GM19372 (cell line): ENCODE results near the gene CAPZB.

Experiments used
- ATAC-seq: cut with Tn5 transposase; IDR thresholded peaks from one replicate; pipeline ENCODE4 v1.9.1; 2021; ENCODE audit warnings: mild to moderate bottlenecking, low read depth, moderate library complexity; ENCODE audit not compliant: unreplicated experiment

The CAPZB gene

DNA sequence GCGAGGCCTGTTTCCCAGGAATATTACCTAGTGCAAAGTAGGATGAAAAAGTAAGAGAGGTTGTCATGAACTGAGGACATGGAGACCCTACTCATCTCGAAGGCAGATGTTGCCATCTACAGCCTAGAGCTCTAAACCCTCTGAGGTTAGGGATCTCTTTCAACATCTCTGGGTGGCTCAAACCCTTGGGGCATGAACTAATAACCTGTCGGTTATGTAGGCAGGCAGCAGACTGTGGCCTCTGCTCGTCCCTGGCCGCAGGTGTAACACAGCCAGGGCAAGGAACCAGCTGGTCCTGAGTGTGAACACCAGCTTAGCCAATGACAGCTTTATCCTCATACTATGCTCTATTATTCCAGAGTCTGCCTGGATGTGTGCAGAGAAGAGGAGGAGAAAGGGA lies 13.2 kb downstream of the CAPZB start:
- no peak for ATAC-seq

DNA sequence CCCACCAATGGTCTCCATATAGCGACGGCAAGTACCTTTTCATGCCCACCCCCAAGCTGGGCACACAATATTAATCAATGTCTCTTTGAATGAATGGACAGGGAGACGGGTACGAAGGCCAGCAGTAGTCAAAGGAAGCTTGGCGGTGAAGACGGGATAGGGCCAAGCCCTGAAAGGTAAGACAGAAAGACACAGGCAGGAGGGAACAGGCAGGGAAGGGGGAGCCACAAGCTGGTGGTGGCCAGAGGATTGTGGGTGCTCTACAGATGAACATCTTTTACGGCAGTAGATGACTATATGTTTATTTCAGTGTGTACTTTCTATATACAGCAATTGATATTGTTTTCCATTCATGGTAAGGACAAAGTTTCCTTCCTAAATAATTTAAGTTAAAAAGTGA lies 16.3 kb downstream of the CAPZB start:
- no peak for ATAC-seq

DNA sequence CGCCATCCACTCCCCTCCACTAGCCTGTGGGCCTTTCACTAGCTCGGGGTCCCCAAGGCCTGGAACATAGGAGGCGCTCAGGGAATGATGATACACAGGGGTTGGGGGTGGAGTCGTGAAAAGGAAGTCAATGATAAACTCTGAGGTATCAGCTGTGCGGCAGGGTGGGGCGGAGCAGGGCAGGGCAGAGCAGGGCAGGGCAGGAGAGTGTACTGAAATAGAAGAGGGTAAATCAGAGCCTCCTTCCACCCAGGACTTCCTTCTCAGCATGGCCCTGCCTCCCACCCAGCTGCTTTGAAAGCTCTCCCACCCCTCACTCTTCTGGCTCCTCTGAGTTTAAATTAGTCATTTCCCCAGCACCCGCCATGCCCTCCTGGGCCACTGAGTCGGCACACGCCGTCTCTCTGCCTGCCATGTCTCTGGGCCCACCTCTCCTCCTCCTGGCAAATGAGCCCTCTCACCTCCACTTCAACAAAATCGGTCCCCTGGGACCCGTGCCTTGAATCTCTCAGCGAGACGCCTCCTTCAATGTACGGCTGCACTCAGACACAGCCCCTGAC lies 16.9 kb downstream of the CAPZB start:
- ATAC-seq, result peak; percentile 66

DNA sequence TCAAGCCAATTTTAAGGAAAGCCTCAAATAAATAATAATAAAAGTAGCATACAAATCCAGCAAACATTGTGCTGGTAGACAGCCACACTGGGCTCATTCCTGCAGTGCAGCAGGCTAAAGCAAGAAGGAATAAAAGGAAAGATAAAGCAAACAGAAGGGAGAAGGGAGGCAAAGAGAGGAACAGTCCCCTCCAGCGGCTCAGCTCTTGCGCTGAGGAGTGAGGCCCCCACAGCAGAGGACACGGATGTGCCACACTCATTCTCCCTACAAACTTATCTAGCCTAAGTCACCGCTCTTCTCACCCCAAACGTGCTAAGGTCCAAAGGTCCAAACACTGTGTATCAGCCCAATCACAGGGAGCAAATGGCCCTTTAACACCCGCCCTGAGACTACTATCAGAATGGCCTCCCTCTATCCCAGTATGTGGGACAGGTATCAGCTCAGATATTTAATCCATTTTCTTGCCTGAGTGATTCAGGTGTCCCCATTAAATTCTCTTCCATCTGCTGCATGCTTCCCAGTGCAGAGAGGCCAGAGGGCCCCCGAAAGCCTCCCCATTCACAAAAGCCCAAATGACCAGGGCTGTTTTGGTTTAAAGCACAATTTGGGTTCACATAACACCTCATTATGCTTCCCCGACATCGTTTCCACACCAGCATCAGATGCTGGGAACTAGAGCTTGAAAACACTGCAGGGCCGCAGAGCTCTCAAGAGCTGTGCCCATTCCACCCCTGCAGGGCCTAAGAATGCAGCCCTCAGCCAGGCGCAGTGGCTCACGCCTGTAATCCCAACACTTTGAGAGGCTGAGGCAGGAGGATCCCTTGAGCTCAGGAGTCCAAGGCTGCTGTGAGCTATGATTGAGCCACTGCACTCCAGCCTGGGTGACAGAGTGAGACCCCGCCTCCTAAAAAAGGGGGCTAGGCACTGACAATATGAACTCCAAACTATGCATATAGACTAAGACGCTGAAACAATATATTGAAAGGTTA lies 17.8 kb downstream of the CAPZB start:
- no peak for ATAC-seq

DNA sequence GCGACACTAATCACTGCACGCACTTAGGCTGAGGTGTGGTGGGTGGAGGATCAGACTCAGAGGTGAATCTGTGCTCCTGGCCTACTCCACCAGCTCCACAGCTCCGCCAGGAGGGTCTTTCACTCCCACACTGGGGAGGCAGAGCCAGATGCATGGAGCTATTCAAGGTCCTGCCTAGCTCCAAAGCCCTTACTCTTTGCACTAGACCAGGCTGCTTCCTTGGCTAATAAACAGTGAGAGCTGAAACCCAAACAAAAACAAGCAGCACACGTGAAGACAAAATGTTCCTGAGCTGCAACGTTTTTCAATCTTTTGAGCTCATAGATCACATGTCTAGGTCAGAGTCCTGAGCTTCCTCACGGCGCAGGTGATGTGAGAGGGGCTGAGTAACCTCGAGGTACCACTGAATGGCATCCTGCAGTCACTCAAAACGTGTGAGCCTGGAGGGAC lies 19.2 kb downstream of the CAPZB start:
- no peak for ATAC-seq

DNA sequence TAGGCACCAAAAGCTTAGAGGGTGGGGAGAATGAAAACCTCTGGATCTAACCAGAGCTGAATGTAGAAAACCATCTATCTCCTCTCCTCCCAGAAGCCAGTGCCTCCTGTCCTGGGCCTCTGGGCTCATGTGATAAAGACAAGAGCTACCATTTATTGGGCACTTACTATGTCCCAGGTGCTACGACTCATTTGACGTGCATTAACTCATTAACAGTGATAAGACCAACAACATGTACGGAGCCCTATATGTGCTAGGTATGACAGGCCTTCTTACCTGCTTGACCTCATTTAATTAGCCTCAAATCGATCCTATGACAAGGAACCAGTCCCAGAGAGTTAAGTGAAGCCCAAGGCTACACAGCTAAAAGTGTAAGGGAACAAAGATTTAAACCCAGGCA lies 19.7 kb downstream of the CAPZB start:
- ATAC-seq, result no peak

DNA sequence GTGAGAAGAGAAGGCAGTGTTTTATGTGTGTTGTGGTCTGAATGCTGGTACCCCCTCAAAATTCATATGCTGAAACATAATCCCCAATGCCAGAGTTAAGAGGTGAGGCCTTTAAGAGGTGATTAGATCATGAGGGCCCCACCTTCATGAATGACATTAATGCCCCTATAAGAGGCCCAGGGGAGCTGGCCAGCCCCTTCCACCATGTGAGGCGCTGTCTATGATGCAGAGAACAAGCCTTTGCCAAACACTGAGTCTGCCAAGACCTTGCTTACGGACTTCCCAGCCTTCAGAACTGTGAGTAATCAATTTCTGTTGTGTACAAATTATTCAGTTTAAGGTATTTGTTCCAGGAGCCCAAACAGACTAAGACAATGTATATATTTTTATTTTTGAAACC lies 20.2 kb downstream of the CAPZB start:
- ATAC-seq, result no peak

DNA sequence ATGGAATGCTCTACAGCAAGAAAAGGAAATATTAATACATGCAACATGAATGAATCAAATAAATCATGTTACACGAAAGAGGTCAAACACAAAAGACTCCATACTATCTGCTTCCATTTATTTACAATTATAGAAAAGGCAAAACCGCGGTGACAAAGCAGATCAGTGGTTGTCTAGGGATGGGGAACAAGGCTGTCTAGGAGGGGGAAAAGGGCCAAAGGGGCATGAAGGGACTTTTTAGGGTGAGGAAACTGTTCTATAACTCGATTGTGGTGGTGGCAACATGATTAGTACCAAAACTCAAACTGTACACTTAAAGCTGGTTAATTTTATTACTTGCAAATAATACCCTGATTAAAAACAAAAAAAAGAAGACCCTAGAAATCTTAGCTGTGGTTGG lies 20.6 kb downstream of the CAPZB start:
- ATAC-seq, result no peak

DNA sequence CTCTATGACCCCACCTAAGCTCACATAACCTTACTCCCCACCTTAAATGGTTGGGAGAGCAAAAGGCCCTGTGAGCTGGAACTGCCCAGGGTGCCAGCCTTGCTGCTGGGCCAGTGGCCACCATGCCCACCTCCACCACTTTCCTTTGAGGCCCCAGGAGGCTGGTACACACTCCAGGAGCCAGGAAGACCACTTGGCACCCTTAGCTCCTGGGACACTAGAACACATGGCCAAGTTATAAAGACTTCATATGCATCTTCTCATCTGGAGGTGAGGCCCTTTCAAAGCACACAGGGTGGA lies 21.9 kb downstream of the CAPZB start:
- ATAC-seq, result no peak

DNA sequence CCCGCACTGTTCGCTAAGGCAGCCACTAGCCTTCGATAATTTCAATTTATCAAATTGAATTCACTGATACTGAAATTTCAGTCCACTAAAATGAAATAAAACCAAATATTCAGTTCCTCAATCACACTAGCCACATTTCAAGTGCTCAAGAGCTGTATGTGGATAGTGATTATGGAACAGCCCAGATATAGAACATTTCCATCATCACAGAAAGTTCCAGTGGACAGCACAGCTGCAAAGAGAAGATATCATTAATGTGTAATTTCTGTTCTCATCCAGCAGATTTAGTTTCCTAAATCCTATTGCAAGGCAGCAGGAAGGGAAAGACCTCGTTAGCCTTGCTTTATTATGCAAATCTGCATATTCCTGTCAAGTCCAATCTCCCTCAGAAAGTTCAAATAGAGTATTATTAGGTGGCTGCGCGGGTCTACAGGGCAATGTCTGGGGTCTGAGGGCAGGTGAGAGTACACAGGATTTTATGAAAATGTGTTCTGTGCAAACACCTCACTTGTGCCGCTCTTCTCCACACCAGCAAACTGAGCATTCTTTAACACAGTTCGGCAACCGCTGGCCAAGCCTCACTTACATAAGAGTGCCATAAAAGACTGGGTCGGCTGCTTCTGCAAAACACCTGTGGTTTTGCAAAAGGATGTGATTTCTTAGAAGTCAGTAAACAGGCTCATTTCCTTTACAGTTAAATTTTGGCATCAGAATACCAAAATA lies 22.4 kb downstream of the CAPZB start:
- ATAC-seq, result peak; percentile 53

DNA sequence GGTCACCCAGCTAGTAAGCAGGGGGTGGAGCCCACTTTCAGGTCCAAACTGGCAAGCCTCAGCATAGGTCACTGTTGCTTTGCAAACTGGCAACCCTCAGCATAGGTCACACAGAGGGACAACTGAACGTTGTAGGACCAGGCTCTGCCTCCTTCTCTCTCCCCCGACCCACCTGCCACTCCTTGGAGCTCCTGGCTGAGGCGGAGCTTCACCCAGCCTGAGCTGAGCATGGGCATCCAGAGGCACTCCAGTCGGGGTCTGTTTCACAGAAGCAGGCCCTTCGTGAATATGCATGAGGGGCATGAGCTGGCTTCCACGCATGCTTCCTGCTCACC lies 24.2 kb downstream of the CAPZB start:
- no peak for ATAC-seq

DNA sequence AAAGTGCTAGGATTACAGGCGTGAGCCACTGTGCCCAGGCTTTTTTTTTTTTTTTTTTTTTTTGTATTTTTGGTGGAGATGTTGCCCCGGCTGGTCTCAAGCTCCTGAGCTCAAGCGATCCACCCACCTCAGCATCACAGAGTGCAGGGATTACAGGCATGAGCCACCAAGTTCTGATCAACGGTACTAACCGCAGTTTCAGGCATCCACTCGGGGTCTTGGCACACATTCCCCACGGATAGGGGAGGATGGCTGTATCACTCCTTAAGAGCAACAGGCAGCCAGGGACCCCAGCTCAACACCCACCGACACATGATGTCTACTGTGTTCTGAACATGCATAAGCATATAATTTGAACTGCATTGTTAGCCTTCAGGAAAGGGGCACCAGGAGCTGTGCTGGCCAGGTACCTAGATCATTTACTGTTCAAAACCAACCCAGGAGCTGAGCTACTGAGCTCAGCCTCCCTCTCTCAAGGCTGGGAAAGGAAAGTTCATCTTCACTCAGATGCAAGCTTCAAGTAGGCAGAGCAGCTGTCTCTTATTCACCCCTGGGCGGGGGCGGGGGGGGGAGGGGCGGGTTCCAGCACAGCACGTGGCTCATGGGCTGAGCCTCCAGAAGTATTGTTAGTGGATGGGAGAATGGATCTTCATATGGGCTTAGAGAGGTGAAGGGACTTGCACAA lies 24.7 kb downstream of the CAPZB start:
- no peak for ATAC-seq

DNA sequence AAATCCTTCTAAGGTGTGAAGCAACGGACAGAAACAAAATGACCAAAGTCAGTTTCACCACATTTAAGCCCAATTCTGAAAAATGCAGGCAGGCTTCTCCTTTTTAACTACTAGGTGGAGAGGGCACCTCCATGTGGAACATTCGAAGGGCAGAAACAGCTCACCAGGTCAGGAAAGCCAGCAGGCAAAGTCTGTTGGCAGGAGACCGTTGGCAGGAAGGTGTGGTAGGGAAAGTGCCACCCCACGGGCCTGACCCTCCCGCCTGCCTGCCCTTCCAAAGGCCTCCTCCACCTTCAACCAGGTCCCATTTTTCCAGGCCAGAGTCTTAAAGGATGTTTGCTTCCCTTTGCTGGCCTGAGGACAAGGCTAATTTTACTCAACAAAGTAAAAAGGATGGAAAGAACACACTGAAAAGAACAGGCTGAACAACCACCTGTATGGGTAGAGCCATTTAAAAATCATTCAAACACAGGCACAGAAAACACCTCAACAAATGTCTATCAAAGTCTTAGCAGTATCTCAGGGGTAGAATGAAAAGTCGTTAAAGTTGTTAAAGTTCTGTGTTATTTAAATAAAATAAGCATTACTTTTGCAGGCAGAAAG lies 26.4 kb downstream of the CAPZB start:
- ATAC-seq, result no peak

DNA sequence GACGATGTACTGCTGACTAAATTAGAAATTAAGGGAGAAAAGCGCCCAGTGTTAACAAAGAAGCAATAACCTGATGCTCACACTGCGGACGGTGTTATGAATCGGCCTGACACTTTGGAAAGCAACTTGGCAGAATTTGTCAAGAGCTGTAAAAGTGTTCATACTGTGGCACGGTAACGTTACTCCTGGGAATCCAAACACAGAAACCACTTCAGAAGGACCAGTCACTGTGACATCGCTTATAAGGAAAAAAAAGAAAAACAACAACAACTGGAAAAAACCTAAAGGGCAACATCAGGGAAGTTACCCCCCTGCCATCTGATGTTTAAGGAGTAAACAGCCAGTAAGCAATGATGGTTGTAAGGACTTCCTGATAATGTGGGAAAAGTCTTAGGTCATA lies 27.7 kb downstream of the CAPZB start:
- ATAC-seq, result no peak

DNA sequence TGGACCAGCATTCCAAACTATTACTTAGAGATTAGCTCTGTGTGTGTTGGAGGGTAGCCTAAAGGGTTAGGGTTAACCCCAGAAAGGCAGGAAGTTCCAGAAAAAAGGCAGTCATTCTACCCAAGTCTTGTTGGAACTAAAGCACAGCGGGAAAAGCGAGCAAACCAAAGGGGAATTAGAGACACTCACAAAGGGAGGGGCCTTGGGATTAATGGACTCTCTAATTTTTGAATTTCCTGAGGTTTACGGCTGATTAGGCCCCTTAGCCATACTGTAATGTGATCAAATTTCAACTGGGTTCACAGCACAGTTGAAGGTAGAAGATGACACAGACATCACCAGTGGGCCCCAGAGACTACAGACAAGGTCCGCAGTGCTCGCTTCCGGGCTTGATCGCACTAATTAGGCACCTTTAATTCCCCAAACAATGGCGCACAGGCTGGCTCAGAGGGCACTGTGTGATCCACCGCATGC lies 28.3 kb downstream of the CAPZB start:
- ATAC-seq, result no peak

DNA sequence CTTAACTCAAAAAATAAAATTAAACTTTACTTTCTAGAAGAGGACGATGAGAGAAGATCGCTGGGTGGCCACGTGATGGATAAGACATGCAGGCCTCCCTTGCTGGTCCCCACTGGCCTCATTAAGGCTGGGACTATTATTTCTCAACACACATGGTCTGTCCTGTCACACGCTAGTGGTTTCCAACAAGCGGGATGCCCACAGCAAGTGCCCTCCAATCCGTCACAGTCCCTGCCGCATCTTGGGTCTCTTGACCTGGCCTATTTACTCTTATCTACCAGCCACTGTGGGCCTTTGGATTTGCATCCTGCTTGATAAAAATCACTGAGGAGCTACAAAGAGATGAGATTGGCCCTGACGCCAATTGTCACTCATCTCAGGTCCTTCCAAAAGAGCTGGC lies 30.0 kb downstream of the CAPZB start:
- no peak for ATAC-seq

DNA sequence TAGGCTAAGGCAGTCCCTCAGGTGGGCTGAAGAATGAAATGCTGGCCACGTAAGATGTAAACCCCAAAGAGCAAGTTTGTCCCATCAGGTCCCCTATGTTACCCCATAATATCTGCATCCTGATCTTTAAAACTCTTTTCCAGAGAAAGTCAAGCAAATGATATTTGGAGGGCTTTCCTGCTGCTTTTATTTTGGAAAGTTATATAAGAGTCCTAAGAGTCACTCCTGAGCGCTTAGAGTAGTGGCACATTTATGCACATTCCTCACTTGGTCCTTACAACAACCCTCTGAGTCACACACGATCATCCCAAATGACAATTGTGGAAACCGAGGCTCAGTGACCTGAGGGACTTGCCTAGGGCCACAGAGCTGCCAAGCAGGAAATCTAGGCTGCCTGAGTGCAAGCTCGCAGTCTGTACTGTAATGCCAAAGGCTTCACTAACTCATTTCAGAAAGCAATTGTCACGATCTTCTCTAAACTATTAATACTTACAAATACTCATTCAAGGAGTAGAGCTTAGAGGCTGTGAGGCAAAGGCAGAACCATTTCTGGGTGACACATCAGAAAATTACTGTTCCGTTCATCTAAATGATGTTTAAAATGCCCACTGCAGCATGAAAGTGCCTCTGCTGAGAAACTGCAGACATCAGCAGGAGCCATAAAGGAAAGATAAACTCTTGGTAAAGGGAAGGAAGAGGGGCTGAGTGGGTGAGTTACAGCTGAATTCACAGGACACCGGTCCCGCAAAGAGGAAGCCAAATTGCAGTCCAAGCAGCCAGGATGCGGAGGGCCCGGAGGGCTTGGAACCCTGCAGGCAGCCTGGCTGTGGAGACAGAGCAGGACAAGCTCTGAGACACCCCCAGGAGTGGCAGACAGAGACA lies 30.8 kb downstream of the CAPZB start:
- no peak for ATAC-seq

DNA sequence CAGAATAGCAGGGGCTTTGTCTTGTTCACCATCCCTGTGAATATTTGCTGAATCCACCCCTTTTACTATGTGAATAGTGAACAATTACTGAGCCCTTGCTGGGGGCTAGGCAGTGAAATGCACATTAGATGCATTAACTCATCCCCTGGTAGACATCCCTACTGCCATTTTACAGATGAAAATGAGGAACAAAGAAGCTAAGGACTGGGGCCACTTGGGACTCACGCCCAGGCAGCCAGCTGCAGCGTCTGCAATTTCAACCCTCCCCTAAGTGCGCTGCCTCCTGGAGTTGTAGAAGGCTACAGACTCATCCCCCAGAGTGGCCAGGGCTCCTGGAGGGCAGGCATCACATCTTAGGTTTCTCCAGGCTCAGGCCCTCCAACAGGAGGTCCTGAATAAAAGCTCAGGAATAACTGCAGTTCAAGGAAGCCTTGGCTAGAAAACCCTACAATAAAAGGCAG lies 31.6 kb downstream of the CAPZB start:
- ATAC-seq, result no peak

DNA sequence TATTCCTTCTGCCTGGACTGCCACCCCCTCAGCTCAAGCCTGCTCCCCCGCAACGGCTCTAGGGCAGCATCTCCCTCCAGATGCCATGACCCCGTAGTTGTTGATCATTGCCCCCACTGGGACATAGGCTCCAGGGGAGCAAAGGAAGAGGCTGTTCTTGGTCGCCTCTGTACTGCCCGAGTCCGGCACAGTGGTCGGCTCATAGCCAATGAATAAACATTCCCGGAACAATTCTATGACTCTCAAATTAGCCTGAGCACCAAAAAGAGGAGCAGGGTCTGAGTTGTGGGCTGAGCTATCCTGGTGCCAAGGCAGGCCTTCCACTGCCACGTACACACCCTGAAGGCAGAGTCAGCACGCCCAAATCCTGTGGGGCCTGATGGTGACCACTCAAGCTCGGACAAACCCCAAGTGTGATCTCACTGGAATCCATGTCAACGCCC lies 33.1 kb downstream of the CAPZB start:
- no peak for ATAC-seq
